Panc1 (cell line): ENCODE data around the gene EEF1E1. TPM values are rescaled to one million over a fixed set of nuclear protein-coding genes. Genes with fewer than 3 reads are reported as not detected.

Source experiments
- ATAC-seq: fragments of 200-7000 bp; cut with Tn5 transposase; 2 replicates; pipeline ENCODE4 v1.9.1; 2020; ENCODE audit warnings: mild to moderate bottlenecking, moderate library complexity
- BruUV-seq: library from RNA; stranded (reverse); fragments of 400-500 nt; replicated peaks from 2 replicates; lab custom pipeline; 2021; lab: Mats Ljungman, UMichigan
- CTCF ChIA-PET: fragments of 300-600 bp; sonication (Branson Sonifier 250); formaldehyde crosslinking; loops from one replicate; lab custom pipeline; 2022; ENCODE audit warnings: antibody characterized with exemption; lab: Charles Lee
- POLR2A ChIA-PET: fragments of 300-600 bp; sonication (Branson Sonifier 250); formaldehyde crosslinking; loops from one replicate; lab custom pipeline; 2022; ENCODE audit warnings: antibody characterized with exemption; lab: Charles Lee
- DNase-seq: peaks from one replicate; pipeline ENCODE4 v3.0.0-alpha.2; 2010; ENCODE audit warnings: low read depth, low spot score
- H3K27ac ChIP-seq: 2 replicates; pipeline ENCODE4 v1.5.1; 2011; ENCODE audit warnings: mild to moderate bottlenecking, low read length, inconsistent platforms
- H3K27me3 ChIP-seq: fragments of 200-500 bp; sonication (Bioruptor generic); 2 replicates; pipeline ENCODE4 v1.6.0; 2014; ENCODE audit warnings: low read length, inconsistent platforms; ENCODE audit not compliant: control insufficient read depth, insufficient read depth
- H3K36me3 ChIP-seq: fragments of 200-500 bp; sonication (Bioruptor generic); 2 replicates; pipeline ENCODE4 v1.5.1; 2014; ENCODE audit warnings: inconsistent platforms, mild to moderate bottlenecking, low read length, moderate library complexity; ENCODE audit not compliant: control insufficient read depth, insufficient read depth
- H3K4me1 ChIP-seq: 2 replicates; pipeline ENCODE4 v1.5.1; 2011; ENCODE audit warnings: inconsistent platforms, mild to moderate bottlenecking, low read length, moderate library complexity; ENCODE audit not compliant: control insufficient read depth, insufficient read depth
- H3K4me3 ChIP-seq, 2 experiments: 2 replicates each; pipeline ENCODE4 v1.5.1; 2011 to 2012; ENCODE audit warnings: low read depth in 2 of 2, low read length in 2 of 2, mild to moderate bottlenecking in 2 of 2, inconsistent platforms in 1 of 2, moderate library complexity in 1 of 2
- H3K9me3 ChIP-seq: fragments of 200-500 bp; sonication (Bioruptor generic); 2 replicates; pipeline ENCODE4 v1.5.1; 2014; ENCODE audit warnings: low read depth, mild to moderate bottlenecking, inconsistent platforms, low read length, moderate library complexity; ENCODE audit not compliant: control insufficient read depth, insufficient read depth
- POLR2AphosphoS5 ChIP-seq: IDR thresholded peaks from 2 replicates; pipeline ENCODE4 v1.6.1; 2012; ENCODE audit warnings: mild to moderate bottlenecking, low read depth, low read length, moderate library complexity
- SIN3A ChIP-seq: IDR thresholded peaks from 2 replicates; pipeline ENCODE4 v1.6.1; 2012; ENCODE audit warnings: low read depth, mild to moderate bottlenecking, low read length, moderate library complexity, borderline replicate concordance; ENCODE audit not compliant: insufficient read depth
- TCF7L2 ChIP-seq: IDR thresholded peaks from 2 replicates; pipeline ENCODE4 v1.6.1; 2011; ENCODE audit warnings: mild to moderate bottlenecking, low read depth, low read length, inconsistent platforms
- in situ Hi-C: cut with HindIII; loops from 2 replicates; pipeline ENCODE4 v1.10.0; 2016; ENCODE audit warnings: low sequenced_read_pairs, low pct_unique_long_range_greater_than_20kb
- intact Hi-C: fragments of 100-400 bp; cut with micrococcal nuclease; formaldehyde crosslinking; loops from one replicate; pipeline ENCODE4 v1.10.0; 2022; ENCODE audit not compliant: unreplicated experiment
- total RNA-seq: library from RNA; stranded (reverse); gene quantifications from one replicate; pipeline ENCODE4 v1.2.1, GENCODE V29; 2021; ENCODE audit not compliant: unreplicated experiment
- TF ChIP-seq, protein P1 (sequence below), 2 experiments: IDR thresholded peaks; 2 replicates each; pipeline ENCODE4 v1.6.1; 2011 to 2012; ENCODE audit warnings: low read depth in 2 of 2, control low read depth in 1 of 2, low read length in 1 of 2, mild to moderate bottlenecking in 1 of 2, moderate library complexity in 1 of 2; ENCODE audit not compliant: insufficient read depth in 1 of 2
- TF ChIP-seq, protein P2 (sequence below): fragments of 450-650 bp; IDR thresholded peaks from 2 replicates; pipeline ENCODE4 v1.5.1; 2017; ENCODE audit warnings: mild to moderate bottlenecking

The EEF1E1 gene
- total RNA-seq, 1 experiment from 2014 or later = 59.5 TPM

DNA sequence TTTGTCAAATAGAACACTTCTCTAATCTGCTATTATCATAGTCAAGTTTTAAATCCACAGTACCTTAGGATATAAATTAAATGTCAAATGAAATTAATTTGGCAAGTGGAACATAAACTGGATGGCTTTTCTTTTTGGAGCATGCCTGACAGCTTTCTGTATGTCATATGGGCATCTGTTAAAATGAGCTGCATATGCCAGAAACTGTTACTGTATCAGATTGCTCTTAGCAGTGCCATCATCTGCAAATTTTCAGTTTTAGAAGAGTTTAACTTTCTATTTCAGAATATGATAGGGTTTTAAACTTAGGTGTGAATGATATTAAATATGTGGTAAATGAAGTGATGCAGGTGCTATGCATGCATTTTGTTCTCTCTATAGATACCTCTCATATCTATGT is 3.4 kb upstream of the EEF1E1 start:
- in situ Hi-C loops = no loop called here
- ChIA-PET CTCF (no interaction called here), POLR2A (no interaction called here)
- Histone ChIP-seq H3K27ac (no peak overlapping the region), H3K27me3 (no peaks in the 10 kb centered on the region), H3K4me1 (peaks cover 18% of the 10 kb centered on the region), H3K9me3 (no peaks in the 10 kb centered on the region), H3K4me3 (no peak overlapping the region), H3K36me3 (peaks cover 7% of the 10 kb centered on the region; the same call in 1 of the 2 replicates)
- no peak for DNase-seq
- intact Hi-C loops = no loop called here
- no peak for ATAC-seq
- BruUV-seq = no TSS peak
- TF ChIP-seq SIN3A (no peak), POLR2AphosphoS5 (no peak), TCF7L2 (no peak)
- TF ChIP-seq, protein P1, sequence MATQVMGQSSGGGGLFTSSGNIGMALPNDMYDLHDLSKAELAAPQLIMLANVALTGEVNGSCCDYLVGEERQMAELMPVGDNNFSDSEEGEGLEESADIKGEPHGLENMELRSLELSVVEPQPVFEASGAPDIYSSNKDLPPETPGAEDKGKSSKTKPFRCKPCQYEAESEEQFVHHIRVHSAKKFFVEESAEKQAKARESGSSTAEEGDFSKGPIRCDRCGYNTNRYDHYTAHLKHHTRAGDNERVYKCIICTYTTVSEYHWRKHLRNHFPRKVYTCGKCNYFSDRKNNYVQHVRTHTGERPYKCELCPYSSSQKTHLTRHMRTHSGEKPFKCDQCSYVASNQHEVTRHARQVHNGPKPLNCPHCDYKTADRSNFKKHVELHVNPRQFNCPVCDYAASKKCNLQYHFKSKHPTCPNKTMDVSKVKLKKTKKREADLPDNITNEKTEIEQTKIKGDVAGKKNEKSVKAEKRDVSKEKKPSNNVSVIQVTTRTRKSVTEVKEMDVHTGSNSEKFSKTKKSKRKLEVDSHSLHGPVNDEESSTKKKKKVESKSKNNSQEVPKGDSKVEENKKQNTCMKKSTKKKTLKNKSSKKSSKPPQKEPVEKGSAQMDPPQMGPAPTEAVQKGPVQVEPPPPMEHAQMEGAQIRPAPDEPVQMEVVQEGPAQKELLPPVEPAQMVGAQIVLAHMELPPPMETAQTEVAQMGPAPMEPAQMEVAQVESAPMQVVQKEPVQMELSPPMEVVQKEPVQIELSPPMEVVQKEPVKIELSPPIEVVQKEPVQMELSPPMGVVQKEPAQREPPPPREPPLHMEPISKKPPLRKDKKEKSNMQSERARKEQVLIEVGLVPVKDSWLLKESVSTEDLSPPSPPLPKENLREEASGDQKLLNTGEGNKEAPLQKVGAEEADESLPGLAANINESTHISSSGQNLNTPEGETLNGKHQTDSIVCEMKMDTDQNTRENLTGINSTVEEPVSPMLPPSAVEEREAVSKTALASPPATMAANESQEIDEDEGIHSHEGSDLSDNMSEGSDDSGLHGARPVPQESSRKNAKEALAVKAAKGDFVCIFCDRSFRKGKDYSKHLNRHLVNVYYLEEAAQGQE (IDR thresholded peaks at IDR 0.05; ENCODE audit: insufficient read depth in 1 of 2, low read depth in 2 of 2, low read length in 1 of 2) = no peak
- TF ChIP-seq, protein P2, sequence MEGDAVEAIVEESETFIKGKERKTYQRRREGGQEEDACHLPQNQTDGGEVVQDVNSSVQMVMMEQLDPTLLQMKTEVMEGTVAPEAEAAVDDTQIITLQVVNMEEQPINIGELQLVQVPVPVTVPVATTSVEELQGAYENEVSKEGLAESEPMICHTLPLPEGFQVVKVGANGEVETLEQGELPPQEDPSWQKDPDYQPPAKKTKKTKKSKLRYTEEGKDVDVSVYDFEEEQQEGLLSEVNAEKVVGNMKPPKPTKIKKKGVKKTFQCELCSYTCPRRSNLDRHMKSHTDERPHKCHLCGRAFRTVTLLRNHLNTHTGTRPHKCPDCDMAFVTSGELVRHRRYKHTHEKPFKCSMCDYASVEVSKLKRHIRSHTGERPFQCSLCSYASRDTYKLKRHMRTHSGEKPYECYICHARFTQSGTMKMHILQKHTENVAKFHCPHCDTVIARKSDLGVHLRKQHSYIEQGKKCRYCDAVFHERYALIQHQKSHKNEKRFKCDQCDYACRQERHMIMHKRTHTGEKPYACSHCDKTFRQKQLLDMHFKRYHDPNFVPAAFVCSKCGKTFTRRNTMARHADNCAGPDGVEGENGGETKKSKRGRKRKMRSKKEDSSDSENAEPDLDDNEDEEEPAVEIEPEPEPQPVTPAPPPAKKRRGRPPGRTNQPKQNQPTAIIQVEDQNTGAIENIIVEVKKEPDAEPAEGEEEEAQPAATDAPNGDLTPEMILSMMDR = no peak

DNA sequence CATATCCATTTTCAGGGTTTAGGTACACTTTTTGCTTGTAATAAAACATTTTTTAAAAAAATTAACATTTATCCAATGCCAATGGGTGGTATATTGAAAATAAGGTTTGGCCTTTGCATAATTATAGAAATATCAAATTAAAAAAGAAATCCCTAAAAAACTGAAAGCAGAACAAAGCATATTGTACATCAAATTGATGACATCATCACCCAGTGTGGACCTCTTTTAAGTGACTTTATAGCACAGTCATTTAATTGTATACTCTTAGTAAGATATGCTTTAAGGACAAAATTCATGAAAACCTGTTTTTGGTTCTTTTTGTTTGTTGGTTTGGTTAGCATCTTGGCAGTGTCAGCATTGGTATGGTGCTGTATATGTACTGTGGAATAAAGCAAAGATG is 1.4 kb upstream of the EEF1E1 start:
- DNase-seq (no peak), ATAC-seq (no peak)
- CTCF ChIA-PET = no interaction called here
- Histone ChIP-seq H3K27me3 (no peaks in the 10 kb centered on the region), H3K9me3 (no peaks in the 10 kb centered on the region), H3K27ac (peak overlapping the region; percentile 19; the same call in 1 of the 2 replicates), H3K4me1 (peaks cover 23% of the 10 kb centered on the region), H3K4me3 (no peak overlapping the region), H3K36me3 (peaks cover 7% of the 10 kb centered on the region; the same call in 1 of the 2 replicates)
- TF ChIP-seq SIN3A (no peak), TCF7L2 (no peak), POLR2AphosphoS5 (no peak)
- TF ChIP-seq, protein P1 (IDR thresholded peaks at IDR 0.05; ENCODE audit: insufficient read depth in 1 of 2, low read depth in 2 of 2, low read length in 1 of 2) = no peak
- TF ChIP-seq, protein P2 = no peak
- POLR2A ChIA-PET = no interaction called here
- in situ Hi-C loops = no loop called here
- intact Hi-C loops = no loop called here
- BruUV-seq = no TSS peak
